Natural killer cell (primary cell): ENCODE measurements around the gene SLC23A2. TPM values are rescaled to one million over a fixed set of nuclear protein-coding genes. Genes with fewer than 3 reads are reported as not detected.
A peak's percentile ranks its signal among the peaks of the same experiment; 100 is the strongest.

Source experiments
- ATAC-seq, 3 donors: fragments of 150-1000 bp in 2 of 3; fragments of 200-7000 bp in 1 of 3; cut with Tn5 transposase; 1 replicate in 1 of 3; 2 replicates in 2 of 3; pipeline ENCODE4 v1.10.0; 2021; ENCODE audit warnings: mild to moderate bottlenecking in 2 of 3, moderate library complexity in 2 of 3
- DNase-seq, 2 donors: peaks; one replicate each; pipeline versions ENCODE4 v3.0.0 to v3.0.0-alpha.2; 2013 to 2021; ENCODE audit warnings: mixed read lengths in 1 of 2
- H3K27ac ChIP-seq: one replicate; pipeline ENCODE4 v1.5.1; 2013; ENCODE audit warnings: mild to moderate bottlenecking, low read length
- H3K27me3 ChIP-seq: one replicate; pipeline ENCODE4 v1.6.1; 2013; ENCODE audit warnings: low read length; ENCODE audit not compliant: control insufficient read depth, insufficient read depth
- H3K36me3 ChIP-seq: one replicate; pipeline ENCODE4 v1.6.1; 2013; ENCODE audit warnings: low read length; ENCODE audit not compliant: control insufficient read depth, insufficient read depth
- H3K4me1 ChIP-seq: one replicate; pipeline ENCODE4 v1.6.1; 2013; ENCODE audit warnings: low read length; ENCODE audit not compliant: control insufficient read depth, insufficient read depth
- H3K4me3 ChIP-seq: one replicate; pipeline ENCODE4 v1.5.1; 2013; ENCODE audit warnings: low read length
- H3K9me3 ChIP-seq: one replicate; pipeline ENCODE4 v1.6.1; 2013; ENCODE audit warnings: low read length; ENCODE audit not compliant: control insufficient read depth, insufficient read depth
- H3K27ac Mint-ChIP-seq, 2 donors: one replicate each; pipeline ENCODE4 v1.8.0; 2022; ENCODE audit warnings: mild to moderate bottlenecking in 2 of 2, mixed read lengths in 2 of 2, moderate library complexity in 1 of 2
- H3K27me3 Mint-ChIP-seq, 2 donors: one replicate each; pipeline ENCODE4 v1.8.0; 2022; ENCODE audit warnings: low read depth in 2 of 2, mixed read lengths in 2 of 2
- H3K36me3 Mint-ChIP-seq: one replicate; pipeline ENCODE4 v1.8.0; 2022; ENCODE audit warnings: mixed read lengths
- H3K4me1 Mint-ChIP-seq, 2 donors: one replicate each; pipeline ENCODE4 v1.8.0; 2022; ENCODE audit warnings: mixed read lengths in 2 of 2
- H3K4me3 Mint-ChIP-seq: one replicate; pipeline ENCODE4 v1.8.0; 2022; ENCODE audit warnings: mild to moderate bottlenecking, moderate library complexity, mixed read lengths
- H3K9me3 Mint-ChIP-seq, 2 donors: one replicate each; pipeline ENCODE4 v1.8.0; 2022; ENCODE audit warnings: mixed read lengths in 2 of 2
- WGBS: methylation state at CpG from one replicate; pipeline ENCODE4 v1.1.7; 2013; ENCODE audit warnings: missing lambda C conversion rate; ENCODE audit not compliant: insufficient coverage; 5-methylcytosine and 5-hydroxymethylcytosine counted together
- intact Hi-C: fragments of 100-400 bp; cut with micrococcal nuclease; formaldehyde crosslinking; loops from one replicate; pipeline ENCODE4 v1.14.2; 2022
- total RNA-seq, 4 donors: library from RNA; stranded (reverse); fragments of 120-200 nt in 1 of 4; gene quantifications; one replicate each; pipeline versions ENCODE4 v1.2.3 to v1.2.4, GENCODE V29; 2013 to 2022
- TF ChIP-seq, protein P1 (sequence below): fragments of 200-600 bp; IDR thresholded peaks from one replicate; pipeline ENCODE4 v1.8.0; 2022; ENCODE audit warnings: antibody characterized with exemption

The SLC23A2 gene
- total RNA-seq, 3 donors from 2014 or later (not counting 1 experiment from before 2014, with no cell fraction given): 21.8 to 31.5 (median 26.0) TPM

DNA sequence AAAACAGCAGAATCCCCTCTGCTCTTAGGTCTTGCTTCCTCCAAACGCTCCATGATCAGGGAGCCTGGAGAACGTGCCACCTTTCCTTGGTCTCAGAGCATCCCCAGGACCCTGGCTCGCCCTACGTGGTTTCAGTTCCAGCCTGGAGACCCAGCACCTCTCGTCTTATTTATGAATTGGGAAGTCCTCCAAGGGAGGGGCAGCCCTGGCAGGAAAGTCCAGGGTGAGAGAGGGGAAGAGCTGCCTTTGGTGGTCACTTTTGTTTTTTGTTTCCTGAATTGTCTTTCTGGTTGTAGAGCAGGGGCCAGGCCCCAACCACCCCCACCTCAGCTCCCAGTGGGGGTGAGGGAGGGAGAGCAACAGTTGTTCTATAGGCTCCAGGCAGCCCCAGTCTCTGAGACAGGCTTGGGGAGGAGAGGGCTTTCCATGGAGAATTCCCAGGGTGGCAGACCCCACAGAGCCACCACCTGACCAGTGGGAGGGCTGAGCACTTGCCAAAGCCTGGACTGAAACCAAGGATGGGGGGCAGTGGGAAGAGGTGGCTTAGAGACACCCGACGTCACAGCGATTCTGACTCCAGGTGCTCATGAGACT lies 190.8 kb downstream of the SLC23A2 start:
- 77% methylated on average over 8 of the region's 8 CpGs for WGBS
- DNase-seq (no peak), ATAC-seq (no peak)
- no peaks in the 10 kb centered on the region for H3K27me3 Mint-ChIP-seq
- H3K36me3 ChIP-seq: peaks cover under 1% of the 10 kb centered on the region
- no peaks in the 10 kb centered on the region for H3K9me3 Mint-ChIP-seq
- peaks cover 46 to 56% of the 10 kb centered on the region in 2 donors for H3K4me1 Mint-ChIP-seq
- peak overlapping the region; percentile 99 for H3K27ac ChIP-seq
- H3K9me3 ChIP-seq: no peaks in the 10 kb centered on the region
- H3K4me3 Mint-ChIP-seq: no peak overlapping the region
- intact Hi-C loops: loop anchor here (5.0 kb wide), 1 partner anchor 307 kb away; the partner anchor contains the start of gene PCNA
- H3K4me3 ChIP-seq: no peak overlapping the region
- TF ChIP-seq, protein P1, sequence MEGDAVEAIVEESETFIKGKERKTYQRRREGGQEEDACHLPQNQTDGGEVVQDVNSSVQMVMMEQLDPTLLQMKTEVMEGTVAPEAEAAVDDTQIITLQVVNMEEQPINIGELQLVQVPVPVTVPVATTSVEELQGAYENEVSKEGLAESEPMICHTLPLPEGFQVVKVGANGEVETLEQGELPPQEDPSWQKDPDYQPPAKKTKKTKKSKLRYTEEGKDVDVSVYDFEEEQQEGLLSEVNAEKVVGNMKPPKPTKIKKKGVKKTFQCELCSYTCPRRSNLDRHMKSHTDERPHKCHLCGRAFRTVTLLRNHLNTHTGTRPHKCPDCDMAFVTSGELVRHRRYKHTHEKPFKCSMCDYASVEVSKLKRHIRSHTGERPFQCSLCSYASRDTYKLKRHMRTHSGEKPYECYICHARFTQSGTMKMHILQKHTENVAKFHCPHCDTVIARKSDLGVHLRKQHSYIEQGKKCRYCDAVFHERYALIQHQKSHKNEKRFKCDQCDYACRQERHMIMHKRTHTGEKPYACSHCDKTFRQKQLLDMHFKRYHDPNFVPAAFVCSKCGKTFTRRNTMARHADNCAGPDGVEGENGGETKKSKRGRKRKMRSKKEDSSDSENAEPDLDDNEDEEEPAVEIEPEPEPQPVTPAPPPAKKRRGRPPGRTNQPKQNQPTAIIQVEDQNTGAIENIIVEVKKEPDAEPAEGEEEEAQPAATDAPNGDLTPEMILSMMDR: no peak
- no peaks in the 10 kb centered on the region for H3K27me3 ChIP-seq
- peaks cover 75% of the 10 kb centered on the region for H3K4me1 ChIP-seq
- no peaks in the 10 kb centered on the region for H3K36me3 Mint-ChIP-seq
- peak overlapping the region; percentile 99 to 100 for H3K27ac Mint-ChIP-seq

DNA sequence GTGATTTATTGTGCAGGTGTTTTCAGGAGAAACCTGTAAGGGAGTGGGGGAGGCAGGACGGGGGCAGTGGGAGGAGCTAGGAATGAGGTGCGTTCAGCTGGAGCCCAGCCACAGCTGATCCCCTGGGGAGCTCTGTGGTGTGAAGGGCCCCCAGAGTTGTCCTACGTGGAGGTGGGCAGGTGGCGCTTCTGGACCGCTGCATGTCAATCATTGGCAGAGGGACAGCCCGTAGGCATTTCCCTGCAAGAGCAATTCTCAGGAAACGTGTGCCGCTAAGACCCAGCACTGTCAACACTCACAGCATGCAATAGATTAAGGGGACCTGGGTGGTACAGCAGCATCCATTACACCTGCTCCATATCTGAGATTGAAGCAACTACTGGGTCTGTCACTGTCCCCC lies 191.6 kb downstream of the SLC23A2 start:
- no peak overlapping the region for H3K4me3 Mint-ChIP-seq
- Histone ChIP-seq H3K27ac (peak overlapping the region; percentile 15), H3K4me1 (peaks cover 67% of the 10 kb centered on the region), H3K36me3 (peaks cover 4% of the 10 kb centered on the region), H3K4me3 (no peak overlapping the region), H3K27me3 (no peaks in the 10 kb centered on the region), H3K9me3 (no peaks in the 10 kb centered on the region)
- H3K27me3 Mint-ChIP-seq: no peaks in the 10 kb centered on the region
- H3K36me3 Mint-ChIP-seq: no peaks in the 10 kb centered on the region
- intact Hi-C loops: loop anchor here (5.0 kb wide), 1 partner anchor 308 kb away; the partner anchor contains the start of gene PCNA
- WGBS: 46% methylated on average over 8 of the region's 8 CpGs
- no peak for ATAC-seq
- H3K4me1 Mint-ChIP-seq: peaks cover 37 to 48% of the 10 kb centered on the region in 2 donors
- H3K9me3 Mint-ChIP-seq: no peaks in the 10 kb centered on the region
- peak overlapping the region; percentile 99 to 100 for H3K27ac Mint-ChIP-seq
- TF ChIP-seq, protein P1: no peak
- DNase-seq: peak in 1 of 2 donors; percentile 25

DNA sequence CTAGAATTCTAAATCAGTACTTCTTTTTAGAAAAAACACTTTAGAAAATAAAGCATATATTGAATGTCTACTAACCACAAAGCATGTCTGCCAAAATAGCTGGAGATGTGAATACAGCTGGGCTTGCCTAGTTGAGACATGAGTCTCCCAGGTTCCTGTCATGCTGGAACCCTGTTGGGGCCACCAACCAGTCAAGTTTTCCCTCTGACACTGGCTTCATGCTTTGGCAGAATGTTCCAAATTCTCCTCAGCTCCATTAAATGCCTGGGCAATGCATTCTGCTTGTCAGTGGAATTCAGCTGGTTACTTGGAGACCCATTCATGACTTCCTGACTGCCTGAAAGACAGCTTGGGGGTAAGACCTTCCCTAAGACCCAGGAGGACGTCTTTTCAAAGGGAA lies 192.4 kb downstream of the SLC23A2 start:
- Mint-ChIP-seq H3K4me3 (no peak overlapping the region), H3K36me3 (no peaks in the 10 kb centered on the region), H3K9me3 (no peaks in the 10 kb centered on the region), H3K27ac (peak overlapping the region; percentile 99 to 100), H3K4me1 (peaks cover 29 to 40% of the 10 kb centered on the region in 2 donors), H3K27me3 (no peaks in the 10 kb centered on the region)
- H3K4me1 ChIP-seq: peaks cover 59% of the 10 kb centered on the region
- no peaks in the 10 kb centered on the region for H3K9me3 ChIP-seq
- H3K27ac ChIP-seq: peak overlapping the region; percentile 15
- TF ChIP-seq, protein P1: no peak
- ATAC-seq: no peak
- peaks cover 4% of the 10 kb centered on the region for H3K36me3 ChIP-seq
- H3K4me3 ChIP-seq: no peak overlapping the region
- WGBS: 78% methylated on average over 1 of the region's 1 CpG
- H3K27me3 ChIP-seq: no peaks in the 10 kb centered on the region
- intact Hi-C loops: no loop called here
- DNase-seq: no peak
